VCaP (cell line): ENCODE measurements around the gene ERC1.
A peak's percentile ranks its signal among the peaks of the same experiment; 100 is the strongest.
"Not testable (repeated sequence)": the region's sequence is repeated elsewhere in the genome, so short reads cannot be mapped to it uniquely, and the experiment has no call there.

ENCODE experiments used
- H3K27ac ChIP-seq: fragments of 450-650 bp; 2 replicates; pipeline ENCODE4 v1.5.1; 2017
- TF ChIP-seq, protein P1 (sequence below): fragments of 450-650 bp; conservative IDR thresholded peaks from 2 replicates; pipeline ENCODE4 v1.5.1; 2017; ENCODE audit warnings: mild to moderate bottlenecking, moderate library complexity

Gene ERC1

DNA sequence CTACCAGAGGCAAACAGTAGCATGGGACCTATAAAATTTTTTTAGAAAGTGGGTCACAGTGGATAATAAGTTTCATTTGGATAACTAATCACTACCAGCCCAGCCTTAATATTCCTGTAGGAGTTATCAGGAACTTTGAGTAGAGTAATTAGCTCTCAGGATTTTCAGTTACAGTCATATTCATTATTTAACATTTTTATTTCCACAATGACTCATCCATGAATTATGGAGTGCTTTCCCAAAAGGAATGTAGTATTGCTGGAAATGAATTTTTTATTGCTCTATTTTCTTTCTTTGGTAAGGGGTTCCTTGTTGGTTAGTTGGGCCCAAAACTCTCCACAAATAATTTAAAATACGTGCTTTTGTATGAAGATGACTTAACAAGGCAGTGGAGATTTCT, 53.7 kb downstream of the ERC1 start:
- TF ChIP-seq, protein P1, sequence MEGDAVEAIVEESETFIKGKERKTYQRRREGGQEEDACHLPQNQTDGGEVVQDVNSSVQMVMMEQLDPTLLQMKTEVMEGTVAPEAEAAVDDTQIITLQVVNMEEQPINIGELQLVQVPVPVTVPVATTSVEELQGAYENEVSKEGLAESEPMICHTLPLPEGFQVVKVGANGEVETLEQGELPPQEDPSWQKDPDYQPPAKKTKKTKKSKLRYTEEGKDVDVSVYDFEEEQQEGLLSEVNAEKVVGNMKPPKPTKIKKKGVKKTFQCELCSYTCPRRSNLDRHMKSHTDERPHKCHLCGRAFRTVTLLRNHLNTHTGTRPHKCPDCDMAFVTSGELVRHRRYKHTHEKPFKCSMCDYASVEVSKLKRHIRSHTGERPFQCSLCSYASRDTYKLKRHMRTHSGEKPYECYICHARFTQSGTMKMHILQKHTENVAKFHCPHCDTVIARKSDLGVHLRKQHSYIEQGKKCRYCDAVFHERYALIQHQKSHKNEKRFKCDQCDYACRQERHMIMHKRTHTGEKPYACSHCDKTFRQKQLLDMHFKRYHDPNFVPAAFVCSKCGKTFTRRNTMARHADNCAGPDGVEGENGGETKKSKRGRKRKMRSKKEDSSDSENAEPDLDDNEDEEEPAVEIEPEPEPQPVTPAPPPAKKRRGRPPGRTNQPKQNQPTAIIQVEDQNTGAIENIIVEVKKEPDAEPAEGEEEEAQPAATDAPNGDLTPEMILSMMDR = no peak
- H3K27ac ChIP-seq = no peak overlapping the region

DNA sequence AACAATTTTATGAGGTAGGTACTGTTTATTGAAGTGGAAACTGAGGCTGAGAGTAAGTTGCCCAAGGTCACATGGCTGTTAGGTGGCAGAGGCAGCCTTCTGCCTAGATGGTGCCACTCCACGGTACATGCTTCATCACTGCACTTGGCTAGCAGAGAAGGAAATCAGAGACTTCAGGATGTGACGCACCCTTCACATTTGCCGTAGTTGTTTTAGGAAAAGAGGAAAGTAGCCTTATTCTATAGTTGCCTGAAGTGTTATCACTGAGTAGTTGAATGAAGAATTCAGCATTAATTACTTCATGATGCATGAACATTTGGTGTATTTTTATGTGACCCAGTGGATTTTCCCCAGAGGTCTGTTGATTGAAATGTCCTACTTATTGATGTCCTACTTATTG, 55.7 kb downstream of the ERC1 start:
- no peak overlapping the region for H3K27ac ChIP-seq

DNA sequence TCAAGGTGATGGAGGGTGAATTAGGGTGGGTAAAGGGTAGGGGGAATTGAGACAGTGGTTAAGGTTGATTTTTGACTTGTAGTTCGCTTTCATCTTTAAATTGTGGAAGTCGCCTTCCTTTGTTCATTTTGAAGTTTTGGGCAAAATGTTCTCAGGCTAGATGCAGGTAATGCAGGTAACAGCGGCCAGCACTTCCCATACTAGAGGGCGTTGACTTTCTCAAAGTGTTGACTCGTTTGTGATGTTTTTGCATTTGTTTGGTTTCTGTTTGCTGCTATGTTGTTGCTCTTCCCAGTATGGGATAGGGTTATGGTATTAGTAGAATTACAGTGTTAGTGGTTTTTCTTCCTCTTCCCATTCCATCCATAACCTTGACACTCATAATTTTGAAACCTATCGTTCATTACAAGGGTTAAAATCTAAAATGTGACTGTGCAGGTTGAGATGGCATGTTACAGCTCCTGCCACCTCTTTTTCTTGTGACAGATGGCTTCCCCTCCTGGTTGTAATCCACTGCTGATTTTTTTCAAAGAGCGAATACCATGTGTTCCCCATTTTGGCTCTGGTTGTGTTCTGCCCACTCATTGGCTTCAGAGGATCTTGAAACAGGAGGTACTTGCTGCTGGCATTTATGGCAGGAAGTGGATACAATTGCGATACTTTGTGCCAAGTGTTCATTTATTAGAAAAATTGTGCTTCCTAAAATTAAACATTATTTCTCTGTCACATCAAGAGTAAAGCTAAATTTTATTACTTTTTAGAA, 57.1 kb downstream of the ERC1 start:
- TF ChIP-seq, protein P1 = no peak
- no peak overlapping the region for H3K27ac ChIP-seq

More for the DNA sequence above, 55.7 kb downstream of the ERC1 start:
- TF ChIP-seq, protein P1 = no peak

GRCh38 chr12:1050059-1050707, 59.2 kb downstream of the ERC1 start:
- peak overlapping the region; percentile 43 for H3K27ac ChIP-seq
- TF ChIP-seq, protein P1 = no peak

DNA sequence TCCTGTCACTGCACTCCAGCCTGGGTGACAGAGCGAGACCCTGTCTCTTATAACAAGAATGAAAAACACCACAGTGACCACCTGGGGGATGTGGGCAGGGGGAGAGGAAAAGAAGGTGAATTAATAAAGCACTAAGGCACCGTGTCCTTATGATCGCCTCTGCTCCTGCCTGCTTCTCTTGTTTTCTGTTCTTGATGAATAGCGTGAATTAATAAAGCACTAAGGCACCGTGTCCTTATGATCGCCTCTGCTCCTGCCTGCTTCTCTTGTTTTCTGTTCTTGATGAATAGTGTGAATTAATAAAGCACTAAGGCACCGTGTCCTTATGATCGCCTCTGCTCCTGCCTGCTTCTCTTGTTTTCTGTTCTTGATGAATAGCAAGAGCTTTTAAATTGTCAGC, 60.6 kb downstream of the ERC1 start:
- H3K27ac ChIP-seq = not testable (repeated sequence)

- H3K27ac ChIP-seq = peak overlapping the region; percentile 20
- TF ChIP-seq, protein P1 = no peak
Measured at GRCh38 chr12:1053690-1054089, 62.7 kb downstream of the ERC1 start.

DNA sequence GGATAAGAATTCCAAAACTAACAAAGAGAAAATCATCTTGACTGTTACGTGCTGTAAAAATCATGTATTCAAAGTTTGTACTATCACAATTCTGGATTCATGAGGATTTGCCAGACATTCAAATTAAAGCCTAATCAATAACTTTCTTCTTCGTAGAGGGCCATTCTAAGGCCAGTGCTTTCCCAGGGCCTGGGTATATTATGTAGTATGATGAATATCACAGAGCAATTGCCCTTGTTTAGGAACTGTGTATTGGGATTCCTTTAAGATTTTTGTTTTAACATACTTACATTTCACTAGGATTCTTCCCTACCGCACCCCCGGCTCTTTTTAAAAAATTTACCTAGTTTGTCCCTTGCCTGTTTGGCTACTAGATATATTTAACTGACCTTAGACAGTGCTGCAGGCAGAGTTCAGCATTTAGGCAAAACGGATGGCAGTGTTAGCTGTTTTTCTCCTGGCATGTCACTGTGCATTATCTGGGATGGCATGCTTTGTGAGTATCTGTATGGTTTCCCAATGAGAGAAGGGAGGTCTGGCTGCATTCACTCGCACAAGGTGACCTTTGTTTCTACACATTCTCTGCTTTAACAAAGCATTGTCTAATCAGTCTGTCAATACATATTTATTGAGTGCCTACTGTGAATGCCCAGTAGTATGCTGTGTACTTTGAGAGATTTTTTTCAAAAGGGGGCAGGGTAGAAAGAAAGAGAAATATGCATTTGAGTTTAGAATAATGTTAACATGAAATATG, 63.3 kb downstream of the ERC1 start:
- TF ChIP-seq, protein P1 = no peak
- peak overlapping the region; percentile 20; the same call in 1 of the 2 replicates for H3K27ac ChIP-seq
